SK-N-SH treated with all-trans-retinoic acid at 6 μM for 48 hours (cell line): ENCODE results near the gene CBLN3.

Experiments used
- ARNTL ChIP-seq: fragments of 450-650 bp; formaldehyde crosslinking; IDR thresholded peaks from 2 replicates; pipeline ENCODE4 v1.5.0; 2020; ENCODE audit warnings: low read depth, mild to moderate bottlenecking, moderate library complexity, borderline replicate concordance
- PATZ1 ChIP-seq: fragments of 250-450 bp; sonication (Bioruptor Pico); IDR thresholded peaks from 2 replicates; pipeline ENCODE4 v1.8.0; 2020; ENCODE audit warnings: mild to moderate bottlenecking, moderate library complexity, borderline replicate concordance
- PPARA ChIP-seq: fragments of 250-450 bp; sonication (Bioruptor Pico); IDR thresholded peaks from 2 replicates; pipeline ENCODE4 v1.5.0; 2020; ENCODE audit warnings: mild to moderate bottlenecking, borderline replicate concordance
- TCF4 ChIP-seq: fragments of 250-450 bp; sonication (Bioruptor Pico); IDR thresholded peaks from 2 replicates; pipeline ENCODE4 v1.8.0; 2021; ENCODE audit warnings: mild to moderate bottlenecking, moderate library complexity, borderline replicate concordance
- ZFP3 ChIP-seq: fragments of 250-450 bp; sonication (Bioruptor Pico); IDR thresholded peaks from 2 replicates; pipeline ENCODE4 v1.5.0; 2020; ENCODE audit warnings: mild to moderate bottlenecking, moderate library complexity
- TF ChIP-seq, protein P1 (sequence below): fragments of 250-450 bp; sonication (Bioruptor Pico); IDR thresholded peaks from 2 replicates; pipeline ENCODE4 v1.5.0; 2020; ENCODE audit warnings: mild to moderate bottlenecking, moderate library complexity

DNA sequence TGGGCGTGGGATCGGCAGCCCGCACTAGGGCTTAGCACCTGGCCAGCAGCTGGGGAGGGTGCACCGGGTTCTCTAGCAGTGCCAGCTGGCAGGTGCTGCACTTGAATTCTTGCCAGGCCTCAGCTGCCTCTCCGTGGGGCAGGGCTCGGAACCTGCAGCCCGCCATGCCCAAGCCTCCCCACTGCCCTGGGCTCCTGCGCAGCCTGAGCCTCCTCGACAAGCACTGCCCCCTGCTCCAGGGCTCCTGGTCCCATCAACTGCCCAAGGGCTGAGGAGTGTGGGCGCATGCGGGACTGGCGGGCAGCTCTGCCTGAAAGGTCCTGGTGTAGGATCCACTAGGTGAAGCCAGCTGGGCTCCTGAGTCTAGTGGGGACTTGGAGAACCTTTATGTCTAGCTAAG, 43.7 kb upstream of the CBLN3 start:
- TF ChIP-seq ZFP3 (CRISPR knock-in tag) (no peak), PATZ1 (CRISPR knock-in tag) (no peak), PPARA (CRISPR knock-in tag) (no peak), ARNTL (CRISPR knock-in tag) (no peak), TCF4 (no peak)
- TF ChIP-seq, protein P1, sequence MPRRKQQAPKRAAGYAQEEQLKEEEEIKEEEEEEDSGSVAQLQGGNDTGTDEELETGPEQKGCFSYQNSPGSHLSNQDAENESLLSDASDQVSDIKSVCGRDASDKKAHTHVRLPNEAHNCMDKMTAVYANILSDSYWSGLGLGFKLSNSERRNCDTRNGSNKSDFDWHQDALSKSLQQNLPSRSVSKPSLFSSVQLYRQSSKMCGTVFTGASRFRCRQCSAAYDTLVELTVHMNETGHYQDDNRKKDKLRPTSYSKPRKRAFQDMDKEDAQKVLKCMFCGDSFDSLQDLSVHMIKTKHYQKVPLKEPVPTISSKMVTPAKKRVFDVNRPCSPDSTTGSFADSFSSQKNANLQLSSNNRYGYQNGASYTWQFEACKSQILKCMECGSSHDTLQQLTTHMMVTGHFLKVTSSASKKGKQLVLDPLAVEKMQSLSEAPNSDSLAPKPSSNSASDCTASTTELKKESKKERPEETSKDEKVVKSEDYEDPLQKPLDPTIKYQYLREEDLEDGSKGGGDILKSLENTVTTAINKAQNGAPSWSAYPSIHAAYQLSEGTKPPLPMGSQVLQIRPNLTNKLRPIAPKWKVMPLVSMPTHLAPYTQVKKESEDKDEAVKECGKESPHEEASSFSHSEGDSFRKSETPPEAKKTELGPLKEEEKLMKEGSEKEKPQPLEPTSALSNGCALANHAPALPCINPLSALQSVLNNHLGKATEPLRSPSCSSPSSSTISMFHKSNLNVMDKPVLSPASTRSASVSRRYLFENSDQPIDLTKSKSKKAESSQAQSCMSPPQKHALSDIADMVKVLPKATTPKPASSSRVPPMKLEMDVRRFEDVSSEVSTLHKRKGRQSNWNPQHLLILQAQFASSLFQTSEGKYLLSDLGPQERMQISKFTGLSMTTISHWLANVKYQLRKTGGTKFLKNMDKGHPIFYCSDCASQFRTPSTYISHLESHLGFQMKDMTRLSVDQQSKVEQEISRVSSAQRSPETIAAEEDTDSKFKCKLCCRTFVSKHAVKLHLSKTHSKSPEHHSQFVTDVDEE: no peak
